Stimulated activated CD4-positive, alpha-beta T cell treated with anti-CD3 and anti-CD28 coated beads, Interleukin-12 subunit alpha, Interleukin-12 subunit beta, amount 100 ng/mL, for 24 hours (primary cell): ENCODE measurements around the gene SH3BP5.
A peak's percentile ranks its signal among the peaks of the same experiment; 100 is the strongest.

Experiments
- DNase-seq, 2 experiments: peaks; one replicate each; pipeline ENCODE4 v3.0.0-alpha.2; 2020; ENCODE audit warnings: low read depth in 2 of 2

The SH3BP5 gene

DNA sequence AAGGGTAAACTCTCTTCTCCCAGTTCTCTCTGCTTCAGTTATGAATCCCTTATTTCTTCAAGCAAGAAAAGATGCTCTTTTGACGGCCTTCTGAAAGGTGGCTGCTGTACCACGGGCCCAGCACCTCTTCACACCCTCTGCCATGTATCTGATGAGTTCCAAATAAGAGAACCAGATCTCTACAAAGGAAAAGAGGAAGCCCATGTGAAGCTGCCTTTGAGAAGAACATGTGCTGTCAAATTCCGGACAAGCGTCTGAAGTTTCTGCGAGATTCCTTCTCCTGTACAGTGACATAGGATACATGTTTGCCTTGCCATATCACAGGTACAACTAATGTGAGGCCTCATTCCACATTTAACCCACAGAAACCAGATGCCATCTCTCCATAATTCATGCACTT is 59.2 kb downstream of the SH3BP5 start:
- DNase-seq = no peak

GRCh38 chr3:15272426-15273196 is 59.8 kb downstream of the SH3BP5 start:
- DNase-seq = no peak

- peak; percentile 52 to 54 for DNase-seq
These were observed 60.5 kb downstream of the SH3BP5 start for GRCh38 chr3:15271785-15272381.

GRCh38 chr3:15271030-15271429 is 61.4 kb downstream of the SH3BP5 start:
- DNase-seq = no peak

- peak; percentile 78 to 79 for DNase-seq
These were observed 63.0 kb downstream of the SH3BP5 start for GRCh38 chr3:15269091-15269989.

DNA sequence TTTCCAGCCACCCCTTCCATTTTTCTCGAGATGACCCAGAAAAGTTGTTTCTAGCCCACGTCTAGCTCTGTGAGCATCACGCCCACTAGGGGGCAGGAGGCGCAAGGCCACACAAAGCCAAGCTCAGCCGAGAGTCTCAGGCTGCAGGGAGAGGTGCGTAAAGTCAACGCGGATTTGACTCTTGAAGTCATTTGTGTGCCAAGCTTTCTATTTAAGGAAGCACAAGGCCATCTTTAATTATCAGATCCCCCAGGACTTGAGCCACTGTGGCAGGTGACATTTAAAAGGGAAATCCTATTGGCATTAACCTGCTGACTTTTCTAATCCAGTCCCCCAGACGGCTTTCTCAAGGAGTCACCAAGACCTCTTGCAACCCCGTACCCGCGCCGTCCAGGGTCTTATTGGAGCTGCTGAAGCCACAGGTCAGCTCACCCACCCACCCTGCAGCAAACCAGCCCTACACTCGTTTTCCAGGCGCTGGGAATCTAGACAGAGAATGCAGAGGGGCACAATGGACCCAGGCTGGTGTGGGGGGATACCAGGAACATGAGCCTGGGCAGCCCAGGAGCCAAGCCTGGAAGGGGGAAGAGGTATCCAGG is 64.3 kb downstream of the SH3BP5 start:
- DNase-seq = peak; percentile 64 to 82

GRCh38 chr3:15267502-15267901 is 64.9 kb downstream of the SH3BP5 start:
- no peak for DNase-seq

GRCh38 chr3:15266510-15267376 is 65.6 kb downstream of the SH3BP5 start:
- DNase-seq = no peak

DNA sequence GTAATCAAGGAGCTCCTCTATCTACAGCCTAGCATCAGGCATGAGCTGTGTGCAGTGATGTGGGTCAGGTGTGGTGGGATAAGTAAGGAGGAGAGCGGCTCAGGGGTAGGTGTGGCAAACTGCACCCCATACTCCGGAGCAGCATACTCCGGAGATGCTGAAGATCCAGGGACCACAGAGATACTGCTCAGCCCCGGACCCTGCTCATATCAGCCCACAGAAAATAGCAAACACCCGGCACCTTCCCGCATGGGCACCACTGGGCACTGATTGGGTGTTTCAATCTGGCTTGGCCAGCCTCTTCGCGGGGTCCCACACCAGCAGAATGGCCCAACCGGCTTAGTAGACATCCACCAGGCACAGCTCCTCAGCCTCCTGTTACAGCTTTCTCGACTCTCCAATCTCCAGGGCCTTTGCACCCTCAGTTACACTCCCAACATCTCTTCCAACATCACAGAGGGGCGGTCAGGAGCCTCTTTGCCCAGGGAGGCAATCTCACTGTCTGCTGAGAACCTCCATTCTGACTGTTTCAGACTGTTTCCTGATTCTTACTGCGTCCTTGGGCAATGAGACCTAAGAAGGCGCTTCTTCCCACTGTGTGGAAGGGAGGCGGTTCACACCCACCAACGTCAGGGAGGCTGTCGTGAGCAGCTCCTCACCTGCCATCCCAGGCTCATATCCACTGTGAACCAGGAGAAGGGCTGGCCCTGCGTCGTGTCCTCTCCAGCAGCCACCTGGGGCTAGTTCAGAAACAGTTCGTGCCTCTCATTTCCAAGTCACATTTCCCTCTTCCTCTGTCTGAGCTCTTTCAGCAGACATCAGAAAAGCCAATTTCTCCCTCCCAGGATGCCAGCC is 66.5 kb downstream of the SH3BP5 start:
- DNase-seq = no peak

GRCh38 chr3:15264486-15264885 is 67.9 kb downstream of the SH3BP5 start:
- DNase-seq = no peak

GRCh38 chr3:15263926-15264325 is 68.5 kb downstream of the SH3BP5 start:
- DNase-seq = no peak

GRCh38 chr3:15263120-15263519 is 69.3 kb downstream of the SH3BP5 start:
- no peak for DNase-seq

DNA sequence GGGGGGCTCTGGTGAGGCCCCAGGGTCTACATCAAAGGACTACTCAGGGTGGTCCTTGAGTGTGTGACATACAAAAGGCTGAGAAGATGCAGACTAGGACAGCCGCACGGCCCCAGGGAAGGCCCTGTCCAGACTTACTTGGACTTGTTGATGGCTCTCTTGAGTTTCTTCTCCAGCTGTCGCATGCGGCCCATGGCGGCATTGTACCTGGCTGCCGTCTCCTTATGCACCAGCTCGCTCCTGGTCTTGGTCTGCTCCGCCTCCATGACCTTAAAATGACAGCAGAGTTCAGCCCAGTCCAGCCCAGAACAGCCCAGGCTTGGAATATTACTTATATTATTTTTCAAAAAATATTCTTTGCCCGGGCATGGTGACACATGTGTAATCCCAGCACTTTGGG is 70.4 kb downstream of the SH3BP5 start:
- DNase-seq = no peak

DNA sequence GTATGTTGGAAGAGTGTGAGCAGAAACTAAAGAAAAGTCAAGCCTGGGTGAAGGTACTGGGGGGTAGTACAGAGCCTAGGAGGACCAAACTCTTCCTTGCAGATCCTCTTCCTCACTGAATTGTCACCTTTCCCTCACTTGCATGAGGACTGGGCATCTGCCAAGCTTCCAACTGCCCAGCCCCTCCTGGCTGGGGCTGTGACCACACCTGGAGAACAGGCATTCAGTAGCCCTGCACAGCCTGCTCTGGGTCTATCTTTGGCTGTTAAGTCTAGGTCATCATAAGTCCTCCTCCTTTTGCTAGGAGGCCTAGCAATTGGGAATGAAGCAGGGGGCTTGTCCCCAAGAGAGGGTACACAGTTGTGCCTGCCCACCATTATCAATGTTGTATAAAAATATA is 71.1 kb downstream of the SH3BP5 start:
- no peak for DNase-seq

DNA sequence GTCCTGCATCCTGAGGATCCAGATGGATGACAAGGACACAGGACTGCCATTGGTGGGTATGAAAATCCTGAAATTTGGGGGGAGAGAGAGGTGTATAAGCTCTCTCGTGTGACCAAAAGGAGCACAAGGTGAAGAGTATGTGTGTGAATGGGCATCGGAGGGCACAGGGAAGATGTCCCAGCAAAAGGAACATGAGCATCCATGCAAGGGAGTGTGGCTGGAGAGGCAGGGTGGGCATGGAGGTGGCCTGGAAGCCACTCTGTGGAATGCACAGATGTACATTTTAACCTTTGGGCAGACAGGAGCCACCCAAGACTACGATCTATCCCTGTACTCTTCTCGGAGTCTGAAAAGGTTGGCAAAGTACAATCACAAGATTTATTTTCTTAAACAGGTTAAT is 71.9 kb downstream of the SH3BP5 start:
- no peak for DNase-seq

DNA sequence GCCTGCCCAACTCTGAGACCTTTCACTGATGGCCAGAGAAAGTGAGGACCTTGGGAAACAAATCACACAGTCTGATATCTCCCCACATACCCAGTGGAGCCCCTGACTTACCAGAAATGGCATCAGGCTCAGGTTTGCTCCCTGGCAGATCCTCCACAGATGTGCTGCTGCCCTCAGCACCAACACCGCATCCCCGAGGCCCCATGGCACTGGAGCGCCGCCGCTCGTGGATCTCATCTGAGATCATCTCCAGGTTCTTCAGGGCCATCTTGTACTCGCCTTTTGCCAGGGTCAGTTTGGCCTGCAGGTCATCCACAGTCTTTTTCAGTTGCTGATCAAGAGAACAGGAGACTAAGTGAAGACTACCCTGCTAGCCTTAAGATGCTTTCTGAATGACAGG is 73.7 kb downstream of the SH3BP5 start:
- no peak for DNase-seq

DNA sequence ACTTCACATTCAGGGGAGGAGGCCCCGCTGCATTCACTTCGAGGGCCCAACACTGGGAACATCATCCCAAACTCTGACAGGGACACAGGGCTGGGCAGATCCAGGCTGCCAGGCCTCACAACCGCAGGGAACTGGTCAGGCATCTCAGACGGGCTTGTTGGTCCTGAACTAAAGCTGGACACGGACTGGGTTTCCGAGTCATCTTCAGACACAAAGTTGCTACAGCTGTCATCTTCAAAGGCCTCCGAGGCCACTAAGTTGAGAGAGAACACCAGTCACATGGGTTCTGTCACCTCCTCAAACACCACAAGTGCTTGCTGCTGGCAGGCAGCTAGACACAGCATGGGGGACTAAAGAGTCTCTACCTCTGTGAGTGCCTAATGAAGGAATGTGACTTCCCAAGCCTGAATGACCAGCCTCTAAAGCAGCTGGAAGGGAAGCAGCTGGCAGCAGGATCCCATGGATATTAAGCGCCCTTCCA is 75.5 kb downstream of the SH3BP5 start:
- DNase-seq = no peak

GRCh38 chr3:15255215-15255614 is 77.2 kb downstream of the SH3BP5 start:
- DNase-seq = no peak

GRCh38 chr3:15253023-15253697 is 79.2 kb downstream of the SH3BP5 start:
- no peak for DNase-seq
